ENCODE results near the gene ZFP57. TPM values are rescaled to one million over a fixed set of nuclear protein-coding genes. Genes with fewer than 3 reads are reported as not detected.

The ZFP57 gene
- total RNA-seq, 3 donors from 2014 or later (not counting 1 experiment from before 2014, with no cell fraction given): 2.9 to 12.8 TPM; not detected in 1

DNA sequence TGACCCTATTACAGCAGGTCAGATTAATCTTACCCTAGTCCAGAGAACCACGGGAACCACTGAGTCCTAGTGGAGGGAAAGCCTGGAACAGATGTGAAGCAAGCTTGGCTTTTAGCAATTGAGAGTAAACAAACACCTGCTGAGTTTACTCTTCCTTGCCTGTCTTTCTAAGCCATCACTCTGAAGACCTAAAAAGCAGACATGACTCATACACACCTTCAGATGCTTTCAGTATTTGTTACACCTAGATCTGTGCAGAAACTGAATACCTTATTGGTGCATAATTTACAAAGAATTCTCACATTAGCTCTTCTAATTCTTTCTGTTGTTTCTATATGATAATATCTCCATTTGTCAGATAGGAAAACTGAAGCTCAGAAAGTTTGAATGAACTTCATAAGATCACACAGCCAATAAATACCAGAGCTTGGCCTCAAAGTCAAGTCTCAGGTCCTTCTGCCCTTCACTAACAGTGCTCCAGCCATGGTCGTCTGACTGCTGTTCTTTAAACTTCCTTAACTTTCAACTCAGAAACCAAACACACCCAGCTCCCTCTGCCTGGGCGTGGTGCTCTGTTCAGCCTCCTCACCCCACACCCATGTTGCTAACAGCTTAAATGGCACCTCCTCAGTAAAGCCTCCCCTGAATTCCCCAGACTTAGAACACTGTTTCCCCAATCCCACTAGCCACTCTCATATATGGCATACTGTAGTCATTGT, 39.4 kb downstream of the ZFP57 start:
- H3K4me3 ChIP-seq (ENCODE audit: low read length): no peak overlapping the region
- intact Hi-C loops (cut with micrococcal nuclease): no loop called here
- TF ChIP-seq, protein P1, sequence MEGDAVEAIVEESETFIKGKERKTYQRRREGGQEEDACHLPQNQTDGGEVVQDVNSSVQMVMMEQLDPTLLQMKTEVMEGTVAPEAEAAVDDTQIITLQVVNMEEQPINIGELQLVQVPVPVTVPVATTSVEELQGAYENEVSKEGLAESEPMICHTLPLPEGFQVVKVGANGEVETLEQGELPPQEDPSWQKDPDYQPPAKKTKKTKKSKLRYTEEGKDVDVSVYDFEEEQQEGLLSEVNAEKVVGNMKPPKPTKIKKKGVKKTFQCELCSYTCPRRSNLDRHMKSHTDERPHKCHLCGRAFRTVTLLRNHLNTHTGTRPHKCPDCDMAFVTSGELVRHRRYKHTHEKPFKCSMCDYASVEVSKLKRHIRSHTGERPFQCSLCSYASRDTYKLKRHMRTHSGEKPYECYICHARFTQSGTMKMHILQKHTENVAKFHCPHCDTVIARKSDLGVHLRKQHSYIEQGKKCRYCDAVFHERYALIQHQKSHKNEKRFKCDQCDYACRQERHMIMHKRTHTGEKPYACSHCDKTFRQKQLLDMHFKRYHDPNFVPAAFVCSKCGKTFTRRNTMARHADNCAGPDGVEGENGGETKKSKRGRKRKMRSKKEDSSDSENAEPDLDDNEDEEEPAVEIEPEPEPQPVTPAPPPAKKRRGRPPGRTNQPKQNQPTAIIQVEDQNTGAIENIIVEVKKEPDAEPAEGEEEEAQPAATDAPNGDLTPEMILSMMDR (IDR thresholded peaks at IDR 0.05): no peak
- no peaks in the 10 kb centered on the region for H3K9me3 ChIP-seq (ENCODE audit: control insufficient read depth, insufficient read depth, low read length)
- 49% methylated on average over 3 of the region's 3 CpGs for WGBS (ENCODE audit: insufficient coverage)
- no peak overlapping the region for H3K27ac ChIP-seq (ENCODE audit: low read length)
- H3K9me3 Mint-ChIP-seq: no peaks in the 10 kb centered on the region
- H3K36me3 Mint-ChIP-seq: no peaks in the 10 kb centered on the region
- no peak overlapping the region for H3K27ac Mint-ChIP-seq
- H3K4me3 Mint-ChIP-seq: no peak overlapping the region
- peaks cover 4 to 10% of the 10 kb centered on the region in 2 donors for H3K27me3 Mint-ChIP-seq (ENCODE audit: low read depth in 2 of 2)
- ATAC-seq (peak in 1 of 3 donors; percentile 32), DNase-seq (peak in 1 of 2 donors; percentile 43)
- H3K27me3 ChIP-seq (ENCODE audit: control insufficient read depth, insufficient read depth, low read length): no peaks in the 10 kb centered on the region
- no peaks in the 10 kb centered on the region for H3K36me3 ChIP-seq (ENCODE audit: control insufficient read depth, insufficient read depth, low read length)
- H3K4me1 Mint-ChIP-seq: peaks cover 6% of the 10 kb centered on the region in 2 donors
- no peaks in the 10 kb centered on the region for H3K4me1 ChIP-seq (ENCODE audit: control insufficient read depth, insufficient read depth, low read length)

DNA sequence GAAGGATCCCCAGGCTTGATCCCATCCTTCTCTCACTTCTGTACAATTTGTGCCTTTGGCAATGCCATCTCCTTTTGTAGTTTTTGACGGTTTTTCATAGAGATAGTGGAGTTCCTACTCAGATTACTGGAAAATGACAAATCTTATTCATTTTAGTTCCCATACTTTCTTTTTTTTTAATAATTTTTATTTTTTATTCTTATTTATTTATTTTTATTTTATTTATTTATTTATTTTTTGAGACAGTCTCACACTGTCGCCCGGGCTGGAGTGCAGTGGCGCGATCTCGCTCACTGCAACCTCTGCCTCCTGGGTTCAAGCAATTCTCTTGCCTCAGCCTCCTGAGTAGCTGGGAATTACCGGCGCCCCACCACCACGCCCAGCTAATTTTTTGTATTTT, 43.7 kb downstream of the ZFP57 start:
- H3K27ac ChIP-seq (ENCODE audit: low read length): no peak overlapping the region
- H3K27me3 ChIP-seq (ENCODE audit: control insufficient read depth, insufficient read depth, low read length): no peaks in the 10 kb centered on the region
- no peaks in the 10 kb centered on the region for H3K36me3 ChIP-seq (ENCODE audit: control insufficient read depth, insufficient read depth, low read length)
- 88% methylated on average over 8 of the region's 9 CpGs for WGBS (ENCODE audit: insufficient coverage)
- H3K9me3 Mint-ChIP-seq: no peaks in the 10 kb centered on the region
- TF ChIP-seq, protein P1 (IDR thresholded peaks at IDR 0.05): no peak
- peaks cover 8% of the 10 kb centered on the region for H3K4me1 ChIP-seq (ENCODE audit: control insufficient read depth, insufficient read depth, low read length)
- ATAC-seq (no peak), DNase-seq (no peak)
- H3K27me3 Mint-ChIP-seq (ENCODE audit: low read depth in 2 of 2): peaks cover 14 to 22% of the 10 kb centered on the region in 2 donors
- no peak overlapping the region for H3K4me3 ChIP-seq (ENCODE audit: low read length)
- H3K4me1 Mint-ChIP-seq: peaks cover 13 to 15% of the 10 kb centered on the region in 2 donors
- H3K36me3 Mint-ChIP-seq: no peaks in the 10 kb centered on the region
- no peak overlapping the region for H3K4me3 Mint-ChIP-seq
- H3K27ac Mint-ChIP-seq: no peak overlapping the region
- no peaks in the 10 kb centered on the region for H3K9me3 ChIP-seq (ENCODE audit: control insufficient read depth, insufficient read depth, low read length)
- intact Hi-C loops (cut with micrococcal nuclease): no loop called here

DNA sequence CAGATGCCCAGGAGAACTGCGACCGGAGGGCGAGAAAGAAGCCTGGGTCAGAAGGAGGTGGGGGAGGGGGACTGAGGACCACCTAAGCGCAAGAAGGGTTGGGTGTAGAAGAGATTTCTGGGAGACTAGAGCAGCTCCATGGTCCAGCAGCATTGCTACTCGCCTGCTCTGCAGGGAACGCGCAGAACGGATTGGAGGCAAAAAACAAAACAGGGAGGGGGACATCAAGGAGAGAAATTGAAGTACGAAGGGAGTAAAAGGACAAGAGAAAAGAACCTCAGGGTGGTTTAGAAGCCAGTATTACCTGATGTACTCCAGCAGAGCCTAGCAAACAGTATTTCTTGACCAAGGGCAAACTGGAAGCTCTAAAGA, 47.4 kb downstream of the ZFP57 start:
- WGBS (ENCODE audit: insufficient coverage): 22% methylated on average over 9 of the region's 9 CpGs
- Mint-ChIP-seq H3K9me3 (no peaks in the 10 kb centered on the region), H3K27ac (peak overlapping the region in 1 of 2 donors; percentile 3), H3K4me3 (peak overlapping the region; percentile 74), H3K36me3 (no peaks in the 10 kb centered on the region), H3K4me1 (peaks cover 20 to 29% of the 10 kb centered on the region in 2 donors), H3K27me3 (ENCODE audit: low read depth in 2 of 2) (peaks cover 43 to 51% of the 10 kb centered on the region in 2 donors)
- H3K27me3 ChIP-seq (ENCODE audit: control insufficient read depth, insufficient read depth, low read length): peaks cover 24% of the 10 kb centered on the region
- H3K4me3 ChIP-seq (ENCODE audit: low read length): peak overlapping the region; percentile 73
- TF ChIP-seq, protein P1 (IDR thresholded peaks at IDR 0.05): no peak
- intact Hi-C loops (cut with micrococcal nuclease): no loop called here
- H3K4me1 ChIP-seq (ENCODE audit: control insufficient read depth, insufficient read depth, low read length): peaks cover 27% of the 10 kb centered on the region
- H3K9me3 ChIP-seq (ENCODE audit: control insufficient read depth, insufficient read depth, low read length): no peaks in the 10 kb centered on the region
- H3K36me3 ChIP-seq (ENCODE audit: control insufficient read depth, insufficient read depth, low read length): no peaks in the 10 kb centered on the region
- DNase-seq (no peak), ATAC-seq (no peak)
- peak overlapping the region; percentile 6 for H3K27ac ChIP-seq (ENCODE audit: low read length)

Measured in natural killer cell (primary cell).